Hepatocyte (in vitro differentiated cells): ENCODE results near the gene KCNK13.

Experiments
- EZH2 ChIP-seq: fragments of 200-600 bp; sonication (generic); IDR thresholded peaks from 2 replicates; pipeline ENCODE4 v1.6.1; 2016; ENCODE audit warnings: antibody characterized with exemption, mild to moderate bottlenecking, borderline replicate concordance
- EZH2phosphoT487 ChIP-seq: fragments of 200-600 bp; sonication (generic); IDR thresholded peaks from one replicate; pipeline ENCODE4 v1.6.1; 2018; ENCODE audit warnings: antibody characterized with exemption, mild to moderate bottlenecking, low read depth, moderate library complexity; ENCODE audit not compliant: unreplicated experiment, severe bottlenecking
- TF ChIP-seq, protein P1 (sequence below): fragments of 200-600 bp; sonication (generic); IDR thresholded peaks from 2 replicates; pipeline ENCODE4 v1.5.1; 2016; ENCODE audit warnings: antibody characterized with exemption, mild to moderate bottlenecking; ENCODE audit not compliant: poor library complexity

- TF ChIP-seq, protein P1, sequence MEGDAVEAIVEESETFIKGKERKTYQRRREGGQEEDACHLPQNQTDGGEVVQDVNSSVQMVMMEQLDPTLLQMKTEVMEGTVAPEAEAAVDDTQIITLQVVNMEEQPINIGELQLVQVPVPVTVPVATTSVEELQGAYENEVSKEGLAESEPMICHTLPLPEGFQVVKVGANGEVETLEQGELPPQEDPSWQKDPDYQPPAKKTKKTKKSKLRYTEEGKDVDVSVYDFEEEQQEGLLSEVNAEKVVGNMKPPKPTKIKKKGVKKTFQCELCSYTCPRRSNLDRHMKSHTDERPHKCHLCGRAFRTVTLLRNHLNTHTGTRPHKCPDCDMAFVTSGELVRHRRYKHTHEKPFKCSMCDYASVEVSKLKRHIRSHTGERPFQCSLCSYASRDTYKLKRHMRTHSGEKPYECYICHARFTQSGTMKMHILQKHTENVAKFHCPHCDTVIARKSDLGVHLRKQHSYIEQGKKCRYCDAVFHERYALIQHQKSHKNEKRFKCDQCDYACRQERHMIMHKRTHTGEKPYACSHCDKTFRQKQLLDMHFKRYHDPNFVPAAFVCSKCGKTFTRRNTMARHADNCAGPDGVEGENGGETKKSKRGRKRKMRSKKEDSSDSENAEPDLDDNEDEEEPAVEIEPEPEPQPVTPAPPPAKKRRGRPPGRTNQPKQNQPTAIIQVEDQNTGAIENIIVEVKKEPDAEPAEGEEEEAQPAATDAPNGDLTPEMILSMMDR: no peak
- TF ChIP-seq EZH2 (no peak), EZH2phosphoT487 (no peak)
Observed at GRCh38 chr14:90194706-90195105, 132.9 kb downstream of the KCNK13 start.
